Caco-2 (cell line): ENCODE measurements around the gene MAP1B. TPM values are rescaled to one million over a fixed set of nuclear protein-coding genes. Genes with fewer than 3 reads are reported as not detected.

Experiments
- BruUV-seq: library from RNA; stranded (reverse); fragments of 400-500 nt; replicated peaks from 2 replicates; lab custom pipeline; 2021; lab: Mats Ljungman, UMichigan
- CTCF ChIA-PET: fragments of 300-600 bp; sonication (Branson Sonifier 250); formaldehyde crosslinking; loops from one replicate; lab custom pipeline; 2022; ENCODE audit warnings: antibody characterized with exemption; lab: Charles Lee
- POLR2A ChIA-PET: fragments of 300-600 bp; sonication (Branson Sonifier 250); formaldehyde crosslinking; loops from one replicate; lab custom pipeline; 2022; ENCODE audit warnings: antibody characterized with exemption; lab: Charles Lee
- DNase-seq, 2 experiments: peaks; one replicate each; pipeline versions ENCODE4 v3.0.0 to v3.0.0-alpha.2; 2020 to 2022
- H3K27me3 ChIP-seq: replicated peaks from 2 replicates; pipeline ENCODE4 v1.6.0; 2011; ENCODE audit warnings: low read length; ENCODE audit not compliant: control insufficient read depth, insufficient read depth
- H3K36me3 ChIP-seq: 2 replicates; pipeline ENCODE4 v1.5.1; 2011; ENCODE audit warnings: low read length; ENCODE audit not compliant: control insufficient read depth, insufficient read depth
- H3K4me1 ChIP-seq: fragments of 250-450 bp; sonication (Bioruptor Pico); 2 replicates; pipeline ENCODE4 v1.5.1; 2020; ENCODE audit warnings: mild to moderate bottlenecking
- H3K4me3 ChIP-seq: 2 replicates; pipeline ENCODE4 v1.5.1; 2011; ENCODE audit warnings: low read depth, mild to moderate bottlenecking, control low read depth, low read length
- H3K9me3 ChIP-seq: fragments of 250-450 bp; sonication (Bioruptor Pico); 2 replicates; pipeline ENCODE4 v1.5.1; 2020; ENCODE audit warnings: mild to moderate bottlenecking, moderate library complexity
- H3K27ac Mint-ChIP-seq: one replicate; pipeline ENCODE4 v1.8.0; 2022; ENCODE audit warnings: mixed read lengths; ENCODE audit not compliant: unreplicated experiment
- H3K27me3 Mint-ChIP-seq: one replicate; pipeline ENCODE4 v1.8.0; 2022; ENCODE audit warnings: mixed read lengths; ENCODE audit not compliant: insufficient read depth, unreplicated experiment
- H3K36me3 Mint-ChIP-seq: one replicate; pipeline ENCODE4 v1.8.0; 2022; ENCODE audit warnings: mild to moderate bottlenecking, mixed read lengths; ENCODE audit not compliant: insufficient read depth, unreplicated experiment
- H3K4me1 Mint-ChIP-seq: one replicate; pipeline ENCODE4 v1.8.0; 2022; ENCODE audit warnings: low read depth, mixed read lengths; ENCODE audit not compliant: unreplicated experiment
- H3K4me3 Mint-ChIP-seq: one replicate; pipeline ENCODE4 v1.8.0; 2022; ENCODE audit warnings: mild to moderate bottlenecking, moderate library complexity, mixed read lengths; ENCODE audit not compliant: unreplicated experiment
- H3K9me3 Mint-ChIP-seq: one replicate; pipeline ENCODE4 v1.8.0; 2022; ENCODE audit warnings: mixed read lengths; ENCODE audit not compliant: unreplicated experiment
- CTCF ChIP-seq, 2 experiments: fragments of 200-600 bp in 1 of 2; IDR thresholded peaks; 1 replicate in 1 of 2; 2 replicates in 1 of 2; pipeline versions ENCODE4 v1.5.1 to v1.8.0; 2011 to 2022; ENCODE audit warnings: antibody characterized with exemption in 1 of 2, control low read depth in 1 of 2, inconsistent platforms in 1 of 2, low read depth in 1 of 2, low read length in 1 of 2, mild to moderate bottlenecking in 1 of 2, moderate library complexity in 1 of 2; ENCODE audit not compliant: insufficient read depth in 1 of 2, severe bottlenecking in 1 of 2, unreplicated experiment in 1 of 2
- intact Hi-C: fragments of 100-400 bp; cut with micrococcal nuclease; formaldehyde crosslinking; loops from one replicate; pipeline ENCODE4 v1.10.0; 2022; ENCODE audit not compliant: unreplicated experiment
- total RNA-seq: library from RNA; stranded (reverse); gene quantifications from 2 replicates; pipeline ENCODE4 v1.2.3, GENCODE V29; 2022

MAP1B gene
- total RNA-seq, 1 experiment from 2014 or later, result 0.66 TPM

GRCh38 chr5:72163349-72163983, 56.2 kb downstream of the MAP1B start:
- Mint-ChIP-seq H3K9me3 (no peaks in the 10 kb centered on the region), H3K27ac (no peak overlapping the region), H3K4me3 (no peak overlapping the region), H3K36me3 (no peaks in the 10 kb centered on the region), H3K27me3 (peaks cover 11% of the 10 kb centered on the region), H3K4me1 (no peaks in the 10 kb centered on the region)
- Histone ChIP-seq H3K4me1 (no peaks in the 10 kb centered on the region), H3K36me3 (no peaks in the 10 kb centered on the region), H3K4me3 (no peak overlapping the region), H3K9me3 (no peaks in the 10 kb centered on the region), H3K27me3 (no peaks in the 10 kb centered on the region; the same call in 1 of the 2 replicates)
- no peak for TF ChIP-seq CTCF (IDR thresholded peaks at IDR 0.05; ENCODE audit: insufficient read depth in 1 of 2, low read depth in 1 of 2, low read length in 1 of 2, severe bottlenecking in 1 of 2, unreplicated experiment in 1 of 2)
- DNase-seq, result no peak
- POLR2A ChIA-PET, result no interaction called here
- intact Hi-C loops, result no loop called here
- CTCF ChIA-PET, result no interaction called here
- no TSS peak for BruUV-seq

- intact Hi-C loops, result no loop called here
- Mint-ChIP-seq H3K36me3 (no peaks in the 10 kb centered on the region), H3K27ac (no peak overlapping the region), H3K9me3 (no peaks in the 10 kb centered on the region), H3K4me1 (no peaks in the 10 kb centered on the region), H3K4me3 (no peak overlapping the region), H3K27me3 (peaks cover 21% of the 10 kb centered on the region)
- BruUV-seq, result no TSS peak
- Histone ChIP-seq H3K36me3 (no peaks in the 10 kb centered on the region), H3K4me1 (no peaks in the 10 kb centered on the region), H3K27me3 (no peaks in the 10 kb centered on the region; the same call in 1 of the 2 replicates), H3K9me3 (no peaks in the 10 kb centered on the region), H3K4me3 (no peak overlapping the region)
- TF ChIP-seq CTCF (IDR thresholded peaks at IDR 0.05; ENCODE audit: insufficient read depth in 1 of 2, low read depth in 1 of 2, low read length in 1 of 2, severe bottlenecking in 1 of 2, unreplicated experiment in 1 of 2), result no peak
- ChIA-PET POLR2A (no interaction called here), CTCF (no interaction called here)
- DNase-seq, result no peak
These were observed 59.0 kb downstream of the MAP1B start for GRCh38 chr5:72166070-72166979.

- no peaks in the 10 kb centered on the region for H3K36me3 ChIP-seq
- CTCF ChIA-PET, result no interaction called here
- Mint-ChIP-seq H3K36me3 (no peaks in the 10 kb centered on the region), H3K27ac (no peak overlapping the region), H3K4me3 (no peak overlapping the region), H3K9me3 (no peaks in the 10 kb centered on the region), H3K4me1 (no peaks in the 10 kb centered on the region), H3K27me3 (peaks cover 19% of the 10 kb centered on the region)
- TF ChIP-seq CTCF (IDR thresholded peaks at IDR 0.05; ENCODE audit: insufficient read depth in 1 of 2, low read depth in 1 of 2, low read length in 1 of 2, severe bottlenecking in 1 of 2, unreplicated experiment in 1 of 2), result no peak
- H3K4me1 ChIP-seq, result no peaks in the 10 kb centered on the region
- H3K9me3 ChIP-seq, result no peaks in the 10 kb centered on the region
- intact Hi-C loops, result no loop called here
- no peaks in the 10 kb centered on the region; the same call in 1 of the 2 replicates for H3K27me3 ChIP-seq
- no peak overlapping the region for H3K4me3 ChIP-seq
- POLR2A ChIA-PET, result no interaction called here
- no TSS peak for BruUV-seq
- DNase-seq, result no peak
These were observed 60.0 kb downstream of the MAP1B start for GRCh38 chr5:72167257-72167656.
